Measurements from ENCODE around the gene ABCC1.

GRCh38 chr16:16020291-16020690, 70.9 kb downstream of the ABCC1 start:
- no peak for TF ChIP-seq CTCF (conservative IDR thresholded peaks at IDR 0.05)
- no peak for TF ChIP-seq EZH2 (IDR thresholded peaks at IDR 0.05; ENCODE audit: low read depth)
